Fibroblast of peridontal ligament (primary cell): ENCODE results near the gene THY1.

ENCODE experiments used
- DNase-seq: peaks from one replicate; pipeline ENCODE4 v3.0.0-alpha.2; 2010; ENCODE audit errors: extremely low read depth

Gene THY1

DNA sequence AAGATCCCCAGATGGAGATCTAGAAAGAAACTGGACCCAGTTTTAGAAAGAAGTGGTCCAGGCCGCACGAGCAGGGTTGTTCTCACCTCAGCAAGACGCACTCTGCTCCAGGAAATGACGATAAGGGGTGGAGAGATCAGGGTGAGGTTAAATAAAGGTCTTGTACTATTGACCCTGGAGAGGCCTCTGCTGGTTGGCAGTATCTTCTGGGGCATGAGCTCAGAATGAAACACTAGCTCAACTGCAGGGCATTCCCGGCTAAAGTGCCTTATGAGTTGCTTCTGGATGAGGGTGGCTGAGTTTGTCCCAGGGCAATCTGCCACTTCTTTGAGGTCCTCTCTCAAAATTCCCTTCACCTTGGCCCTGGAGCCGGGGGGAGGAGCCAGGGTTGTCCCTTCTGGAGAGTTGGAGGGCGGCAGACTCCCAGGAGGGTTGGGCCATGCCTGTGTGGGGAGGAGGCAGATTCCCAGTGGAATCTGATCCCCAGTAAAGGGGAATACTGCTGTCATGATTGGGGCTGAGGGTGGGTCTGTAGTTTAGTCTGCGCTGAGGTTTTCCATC lies 52.4 kb downstream of the THY1 start:
- DNase-seq, result peak; percentile 50

GRCh38 chr11:119369132-119369925 lies 53.6 kb downstream of the THY1 start:
- DNase-seq, result peak; percentile 45

GRCh38 chr11:119368121-119369034 lies 54.6 kb downstream of the THY1 start:
- peak; percentile 47 for DNase-seq

DNA sequence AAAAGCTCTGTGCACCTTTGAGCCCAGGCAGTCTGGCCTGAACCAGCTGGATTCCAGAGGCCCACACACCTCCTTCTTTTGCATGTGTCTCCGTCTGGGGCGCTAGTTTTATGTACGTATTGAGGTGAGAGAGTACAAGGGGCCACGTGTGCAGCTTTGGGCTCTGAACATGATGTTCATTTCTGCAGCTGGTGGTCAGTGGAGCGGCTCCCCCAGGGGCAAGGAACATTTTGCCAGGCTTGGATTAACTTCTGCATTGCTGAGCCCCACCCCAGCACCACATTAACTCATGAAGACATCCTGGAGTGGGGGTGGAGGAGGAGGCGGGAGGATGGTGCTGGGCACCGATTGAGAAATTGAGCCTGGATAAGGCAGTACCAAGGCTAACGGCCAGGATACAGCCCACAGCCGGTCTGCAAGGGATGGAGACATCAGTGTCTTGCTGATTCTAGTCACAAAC lies 55.3 kb downstream of the THY1 start:
- no peak for DNase-seq
